Ectodermal cell (in vitro differentiated cells): ENCODE measurements around the gene SRRD. TPM values are rescaled to one million over a fixed set of nuclear protein-coding genes. Genes with fewer than 3 reads are reported as not detected.
"Not testable (repeated sequence)": the region's sequence is repeated elsewhere in the genome, so short reads cannot be mapped to it uniquely, and the experiment has no call there.

Experiments used
- H3K27ac ChIP-seq: 2 replicates; pipeline ENCODE4 v1.7.0; 2013; ENCODE audit warnings: mild to moderate bottlenecking, low read depth, low read length; ENCODE audit not compliant: insufficient read depth, poor library complexity, severe bottlenecking
- H3K27me3 ChIP-seq: 2 replicates; pipeline ENCODE4 v1.7.0; 2013; ENCODE audit warnings: mild to moderate bottlenecking, low read length; ENCODE audit not compliant: insufficient read depth, control insufficient read depth, poor library complexity, severe bottlenecking
- H3K36me3 ChIP-seq: one replicate; pipeline ENCODE4 v1.7.0; 2013; ENCODE audit warnings: low read length; ENCODE audit not compliant: control insufficient read depth, insufficient read depth
- H3K4me1 ChIP-seq: one replicate; pipeline ENCODE4 v1.7.0; 2013; ENCODE audit warnings: low read length; ENCODE audit not compliant: control insufficient read depth, insufficient read depth
- H3K4me3 ChIP-seq: 2 replicates; pipeline ENCODE4 v1.7.0; 2013; ENCODE audit warnings: low read depth, low read length, control low read depth; ENCODE audit not compliant: insufficient read depth
- H3K9me3 ChIP-seq: 2 replicates; pipeline ENCODE4 v1.7.0; 2013; ENCODE audit warnings: mild to moderate bottlenecking, low read length, moderate library complexity; ENCODE audit not compliant: control insufficient read depth
- WGBS, 2 experiments: methylation state at CpG; one replicate each; pipeline ENCODE4 v1.1.7; 2013; ENCODE audit warnings: missing lambda C conversion rate in 2 of 2; 5-methylcytosine and 5-hydroxymethylcytosine counted together
- polyA plus RNA-seq, 4 experiments: library from polyadenylated mRNA; stranded (reverse); fragments of 50-300 nt; gene quantifications; one replicate each; pipeline ENCODE4 v1.2.3, GENCODE V29; 2013

Gene SRRD, protein sequence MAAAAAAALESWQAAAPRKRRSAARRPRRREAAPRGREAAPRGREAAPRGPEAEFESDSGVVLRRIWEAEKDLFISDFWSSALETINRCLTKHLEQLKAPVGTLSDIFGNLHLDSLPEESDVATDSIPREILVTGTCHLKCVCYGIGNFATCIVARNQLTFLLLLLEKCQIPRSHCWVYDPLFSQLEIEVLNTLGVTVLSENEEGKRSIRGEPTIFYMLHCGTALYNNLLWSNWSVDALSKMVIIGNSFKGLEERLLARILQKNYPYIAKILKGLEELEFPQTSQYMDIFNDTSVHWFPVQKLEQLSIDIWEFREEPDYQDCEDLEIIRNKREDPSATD
- 32.4 TPM for polyA plus RNA-seq (2013, experiment 1 of 4)
- 28.9 TPM for polyA plus RNA-seq (2013, experiment 2 of 4)
- polyA plus RNA-seq (2013, experiment 3 of 4), result 19.0 TPM
- polyA plus RNA-seq (2013, experiment 4 of 4), result 20.8 TPM

- Histone ChIP-seq H3K27ac (peak within 1 kb of the TSS; percentile 91), H3K9me3 (no peaks in the 10 kb centered on the region), H3K4me3 (peak within 1 kb of the TSS; percentile 84), H3K4me1 (peaks cover 18% of the 10 kb centered on the region), H3K36me3 (peaks cover 14% of the 10 kb centered on the region), H3K27me3 (no peaks in the 10 kb centered on the region)
- WGBS, 2 experiments, result 1% methylated on average over 85 of the region's 85 CpGs
These were observed at the start of gene SRRD, which contains the start of gene HPS4 for GRCh38 chr22:26483439-26484359. Gene SRRD, plus strand, starts transcription at chr22:26483877. Its CDS starts 14 bp downstream, at chr22:26483891. Gene HPS4, minus strand, starts transcription at chr22:26483783. Its CDS starts 2,021 bp downstream, at chr22:26481762.

DNA sequence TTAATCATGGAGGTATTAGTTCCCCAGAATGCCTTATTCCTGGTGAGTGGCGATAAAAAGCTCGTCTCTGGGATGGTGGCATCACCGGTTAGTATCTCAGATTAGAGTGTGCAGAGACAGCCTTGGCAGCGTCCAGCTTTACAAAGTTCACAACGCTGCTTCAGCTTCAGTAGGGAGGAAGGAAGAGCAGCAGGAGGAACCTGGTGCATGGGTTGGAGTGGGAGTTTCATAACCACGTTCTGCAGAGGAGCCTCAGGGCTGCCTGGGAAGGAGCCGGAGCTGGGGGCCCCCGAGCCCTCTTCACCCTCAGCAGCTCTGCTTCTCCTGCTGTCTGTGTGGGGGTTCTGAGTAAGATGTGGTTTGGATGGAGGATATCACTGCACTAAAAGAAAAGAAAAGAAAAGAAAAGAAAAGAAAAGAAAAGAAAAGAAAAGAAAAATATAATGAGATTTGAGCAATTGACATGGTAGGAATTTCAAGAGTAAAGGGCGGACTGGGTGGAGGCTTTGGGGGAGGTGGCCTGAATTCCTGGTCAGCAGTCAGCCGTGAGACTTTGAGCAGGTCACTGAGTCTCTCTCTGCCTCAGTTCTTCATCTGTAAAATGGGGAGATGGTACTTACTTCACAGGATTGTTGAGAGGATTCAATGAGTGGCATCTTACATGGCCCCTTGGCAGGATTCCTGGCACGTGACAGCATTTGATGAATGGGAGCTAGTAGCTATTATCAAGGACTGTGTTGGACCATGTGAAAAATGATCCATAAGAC is 48.2 kb upstream of the SRRD start:
- Histone ChIP-seq H3K4me3 (no peak overlapping the region), H3K27me3 (peaks cover under 1% of the 10 kb centered on the region), H3K9me3 (no peaks in the 10 kb centered on the region), H3K27ac (no peak overlapping the region), H3K4me1 (peaks cover 18% of the 10 kb centered on the region), H3K36me3 (peaks cover 9% of the 10 kb centered on the region)
- 94 to 95% methylated on average over 11 of the region's 11 CpGs for WGBS, 2 experiments

GRCh38 chr22:26436903-26437515 is 46.7 kb upstream of the SRRD start:
- H3K4me1 ChIP-seq, result peaks cover 7% of the 10 kb centered on the region
- no peak overlapping the region for H3K27ac ChIP-seq
- H3K27me3 ChIP-seq, result no peaks in the 10 kb centered on the region
- H3K36me3 ChIP-seq, result peaks cover 9% of the 10 kb centered on the region
- 90 to 91% methylated on average over 11 of the region's 11 CpGs for WGBS, 2 experiments
- no peak overlapping the region for H3K4me3 ChIP-seq
- no peaks in the 10 kb centered on the region for H3K9me3 ChIP-seq

DNA sequence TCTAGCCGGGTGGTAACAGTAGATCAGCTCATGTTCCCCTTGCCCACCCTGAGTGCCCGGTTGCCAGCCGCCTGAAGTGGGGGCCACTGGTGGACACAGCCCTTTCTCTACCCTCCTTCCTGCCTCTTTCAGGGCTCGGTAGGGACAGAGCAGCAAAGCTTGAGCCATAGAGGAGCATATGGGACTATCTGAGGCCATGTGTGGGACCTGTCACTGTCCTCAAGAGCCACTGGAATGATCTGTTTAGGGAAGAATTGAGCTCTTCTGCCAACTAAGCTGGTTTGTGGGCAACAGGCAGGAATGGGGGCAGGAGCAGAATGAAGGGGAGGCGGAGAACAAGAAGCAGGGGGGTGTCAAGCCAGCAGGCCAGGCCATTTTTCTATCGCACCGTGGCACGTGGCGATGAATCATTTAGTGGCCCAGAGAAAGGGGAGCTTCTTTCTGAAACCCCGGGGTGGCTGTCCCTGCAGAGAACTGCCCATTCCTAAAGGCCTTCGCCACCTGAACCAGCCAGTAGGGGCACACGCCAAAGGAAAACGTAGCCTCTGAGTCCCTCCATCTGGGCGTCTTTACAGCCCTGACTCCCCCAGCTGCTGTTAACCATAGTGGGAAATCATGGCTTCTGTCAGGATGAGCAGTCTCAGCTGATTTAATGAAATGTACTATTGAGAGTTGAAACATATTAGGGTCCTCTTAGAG is 45.8 kb upstream of the SRRD start:
- 80 to 83% methylated on average over 14 of the region's 14 CpGs for WGBS, 2 experiments
- H3K4me3 ChIP-seq, result no peak overlapping the region
- no peak overlapping the region for H3K27ac ChIP-seq
- no peaks in the 10 kb centered on the region for H3K9me3 ChIP-seq
- no peaks in the 10 kb centered on the region for H3K27me3 ChIP-seq
- no peaks in the 10 kb centered on the region for H3K4me1 ChIP-seq
- peaks cover 9% of the 10 kb centered on the region for H3K36me3 ChIP-seq

GRCh38 chr22:26438776-26439175 is 44.9 kb upstream of the SRRD start:
- H3K36me3 ChIP-seq, H3K27me3 ChIP-seq, H3K9me3 ChIP-seq, H3K27ac ChIP-seq, H3K4me1 ChIP-seq, H3K4me3 ChIP-seq: not testable (repeated sequence)
- WGBS, 2 experiments, result 94 to 98% methylated on average over 3 of the region's 3 CpGs

- H3K4me3 ChIP-seq, result no peak overlapping the region
- H3K27ac ChIP-seq, result no peak overlapping the region
- no peaks in the 10 kb centered on the region for H3K9me3 ChIP-seq
- no peaks in the 10 kb centered on the region for H3K36me3 ChIP-seq
- WGBS, 2 experiments, result 95 to 98% methylated on average over 3 of the region's 3 CpGs
- H3K4me1 ChIP-seq, result no peaks in the 10 kb centered on the region
- H3K27me3 ChIP-seq, result no peaks in the 10 kb centered on the region
These were observed 44.1 kb upstream of the SRRD start for GRCh38 chr22:26439559-26439958.

DNA sequence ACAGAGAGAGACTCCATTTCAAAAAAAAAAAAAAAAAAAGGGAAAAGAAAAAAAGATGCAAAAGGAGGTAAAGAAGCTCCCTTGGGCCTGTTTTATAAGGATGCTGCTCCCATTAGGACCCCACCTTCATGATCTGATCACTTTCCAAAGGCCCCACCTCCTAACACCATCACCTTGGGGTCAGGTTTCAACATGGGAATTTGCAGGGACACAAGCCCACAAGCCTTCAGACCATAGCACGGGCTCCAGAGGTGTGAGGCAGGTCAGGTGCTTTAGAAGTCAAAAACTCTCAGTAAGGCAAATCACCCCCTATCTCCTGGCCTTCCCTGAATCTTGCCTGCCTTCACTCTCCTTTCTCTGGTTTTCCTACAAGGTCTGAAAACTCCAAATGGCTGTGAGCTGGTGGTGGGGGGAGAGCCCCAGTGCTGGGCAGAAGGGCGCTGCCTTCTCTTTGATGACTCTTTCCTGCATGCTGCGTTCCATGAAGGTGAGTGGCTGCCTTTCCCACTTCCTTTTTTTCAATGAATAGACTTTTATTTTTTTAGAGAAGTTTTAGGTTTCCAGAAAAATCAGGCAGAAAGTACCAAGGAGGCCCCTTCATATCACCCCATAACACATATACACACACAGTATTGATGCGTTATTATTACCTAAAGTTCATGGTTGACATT is 41.5 kb upstream of the SRRD start:
- Histone ChIP-seq H3K4me3 (no peak overlapping the region), H3K9me3 (no peaks in the 10 kb centered on the region), H3K27ac (no peak overlapping the region), H3K4me1 (no peaks in the 10 kb centered on the region), H3K36me3 (no peaks in the 10 kb centered on the region), H3K27me3 (no peaks in the 10 kb centered on the region)
- 88 to 89% methylated on average over 3 to 4 of the region's 4 CpGs for WGBS, 2 experiments

- Histone ChIP-seq H3K4me3 (no peak overlapping the region), H3K9me3 (no peaks in the 10 kb centered on the region), H3K27me3 (no peaks in the 10 kb centered on the region), H3K27ac (no peak overlapping the region), H3K4me1 (no peaks in the 10 kb centered on the region), H3K36me3 (no peaks in the 10 kb centered on the region)
- WGBS, 2 experiments, result 95 to 96% methylated on average over 16 of the region's 16 CpGs
These were observed 39.6 kb upstream of the SRRD start for GRCh38 chr22:26443901-26444690.
